ENCODE results near the gene ATG5. TPM values are rescaled to one million over a fixed set of nuclear protein-coding genes. Genes with fewer than 3 reads are reported as not detected.
A peak's percentile ranks its signal among the peaks of the same experiment; 100 is the strongest.

Gene ATG5
- total and polyA plus RNA-seq, 9 of the 15 experiments (the other 6 are each of a cell fraction or from before 2014, with no cell fraction given): 29.0 to 80.0 (median 53.2) TPM

DNA sequence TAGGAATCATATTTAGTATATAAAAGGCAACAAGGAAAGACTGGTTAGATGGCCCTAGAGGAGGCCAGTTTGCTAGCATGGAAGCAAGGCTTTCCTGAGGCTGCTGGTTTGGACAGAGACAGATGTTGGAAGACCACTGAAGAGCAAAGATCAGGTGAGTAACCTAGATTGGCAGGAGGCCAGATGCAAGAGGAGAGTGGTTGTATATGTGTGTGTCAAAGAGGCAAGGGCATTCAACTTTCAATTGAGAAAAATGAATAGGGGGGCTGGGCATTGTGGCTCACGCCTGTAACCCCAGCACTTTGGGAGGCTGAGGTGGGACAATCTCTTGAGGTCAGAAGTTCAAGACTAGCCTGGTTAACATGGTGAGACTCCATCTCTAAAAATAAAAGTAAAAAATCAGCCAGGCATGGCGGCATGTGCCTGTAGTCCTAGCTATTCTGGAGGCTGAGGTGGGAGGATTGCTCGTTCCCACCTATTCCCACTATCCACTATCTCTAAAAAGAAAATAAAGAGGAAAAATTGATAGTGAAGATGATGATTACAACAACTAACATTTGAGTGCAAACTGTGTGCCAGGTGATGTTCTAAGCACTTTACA lies 159.6 kb downstream of the ATG5 start:
- no peaks in the 10 kb centered on the region for H3K79me2 ChIP-seq (ENCODE audit: control insufficient read depth, insufficient read depth, low read length)
- H3K9me1 ChIP-seq (ENCODE audit: control insufficient read depth, insufficient read depth, low read length): no peaks in the 10 kb centered on the region
- H3K9ac ChIP-seq (ENCODE audit: insufficient read depth in 1 of 2, low read depth in 2 of 2, low read length in 2 of 2): no peak overlapping the region
- no peaks in the 10 kb centered on the region; a peak in 1 of 5 replicates for H3K4me1 ChIP-seq (replicated peaks in 1 of 2; ENCODE audit: control insufficient read depth in 2 of 2, insufficient read depth in 2 of 2, low read length in 2 of 2)
- peaks cover 0 to 4% of the 10 kb centered on the region in 2 experiments; a peak in 2 of 5 replicates for H3K27me3 ChIP-seq (ENCODE audit: control insufficient read depth in 2 of 2, insufficient read depth in 2 of 2, low read length in 2 of 2)
- TF ChIP-seq NFIC (IDR thresholded peaks at IDR 0.05) (peak; percentile 75), CCAR2 (IDR thresholded peaks at IDR 0.05; ENCODE audit: low read depth, low read length) (no peak)
- H4K20me1 ChIP-seq (replicated peaks; ENCODE audit: control insufficient read depth, insufficient read depth, low read length): no peaks in the 10 kb centered on the region
- ATAC-seq: no peak
- in situ Hi-C loops (cut with MboI): no loop called here
- H2AFZ ChIP-seq (ENCODE audit: low read depth, low read length): no peak overlapping the region
- BruUV-seq (replicated peaks): no TSS peak
- WGBS (ENCODE audit: insufficient coverage, low coverage, missing lambda C conversion rate): 44% methylated on average over 3 of the region's 3 CpGs
- intact Hi-C loops (cut with micrococcal nuclease): no loop called here
- no peak overlapping the region for H3K4me3 ChIP-seq
- H3K27ac ChIP-seq (ENCODE audit: extremely low read depth, low read depth, low read length): no peak overlapping the region
- no peaks in the 10 kb centered on the region for H3K36me3 ChIP-seq (ENCODE audit: control insufficient read depth, insufficient read depth, low read length)
- H3K9me3 ChIP-seq (replicated peaks; ENCODE audit: control insufficient read depth, insufficient read depth, low read depth, low read length): no peaks in the 10 kb centered on the region
- H3K4me2 ChIP-seq (ENCODE audit: insufficient read depth, low read length): no peak overlapping the region
- no peak for FAIRE-seq
- no peak for DNase-seq (ENCODE audit: extremely low read depth in 1 of 4, low spot score in 3 of 4)
- ChIA-PET POLR2A (interaction anchor here (1.2 kb wide), 1 partner anchor 12 kb away, joined by 3 read pairs; no protein-coding TSS in a partner anchor), CTCF (ENCODE audit: low intra/inter-chr PET ratio) (no interaction called here)

- in situ Hi-C loops (cut with MboI) (no loop called here), intact Hi-C loops (cut with micrococcal nuclease) (no loop called here)
- Histone ChIP-seq H2AFZ (ENCODE audit: low read depth, low read length) (peak overlapping the region; percentile 58), H3K9me3 (replicated peaks; ENCODE audit: control insufficient read depth, insufficient read depth, low read depth, low read length) (no peaks in the 10 kb centered on the region), H3K4me2 (ENCODE audit: insufficient read depth, low read length) (no peak overlapping the region), H3K9ac (ENCODE audit: insufficient read depth in 1 of 2, low read depth in 2 of 2, low read length in 2 of 2) (peak overlapping the region in 1 of 2 experiments; percentile 33; a peak in 1 of 4 replicates), H4K20me1 (replicated peaks; ENCODE audit: control insufficient read depth, insufficient read depth, low read length) (no peaks in the 10 kb centered on the region), H3K9me1 (ENCODE audit: control insufficient read depth, insufficient read depth, low read length) (no peaks in the 10 kb centered on the region), H3K27me3 (ENCODE audit: control insufficient read depth in 2 of 2, insufficient read depth in 2 of 2, low read length in 2 of 2) (peaks cover 0 to 4% of the 10 kb centered on the region in 2 experiments; a peak in 2 of 5 replicates), H3K79me2 (ENCODE audit: control insufficient read depth, insufficient read depth, low read length) (no peaks in the 10 kb centered on the region), H3K27ac (ENCODE audit: extremely low read depth, low read depth, low read length) (no peak overlapping the region), H3K4me3 (no peak overlapping the region), H3K36me3 (ENCODE audit: control insufficient read depth, insufficient read depth, low read length) (no peaks in the 10 kb centered on the region), H3K4me1 (replicated peaks in 1 of 2; ENCODE audit: control insufficient read depth in 2 of 2, insufficient read depth in 2 of 2, low read length in 2 of 2) (no peaks in the 10 kb centered on the region; a peak in 1 of 5 replicates)
- CTCF ChIA-PET (ENCODE audit: low intra/inter-chr PET ratio): interaction anchor here (0.6 kb wide), 1 partner anchor 315 kb away, joined by 3 read pairs; no protein-coding TSS in a partner anchor
- 36% methylated on average over 17 of the region's 17 CpGs for WGBS (ENCODE audit: insufficient coverage, low coverage, missing lambda C conversion rate)
- DNase-seq (ENCODE audit: extremely low read depth in 1 of 4, low spot score in 3 of 4) (no peak), FAIRE-seq (no peak), ATAC-seq (no peak; the same call in 2 of the 3 replicates)
- POLR2A ChIA-PET: interaction anchor here (0.6 to 1.5 kb wide), 4 partner anchors 9 to 908 kb away, joined by 3 to 5 read pairs (median 3); partner anchors contain the start of gene PRDM1
- no TSS peak for BruUV-seq (replicated peaks)
- TF ChIP-seq MAFG (tag; conservative IDR thresholded peaks at IDR 0.05): peak; percentile 18; the same call in 1 of the 2 replicates
- peak; percentile 69 for TF ChIP-seq CEBPB (tag; IDR thresholded peaks at IDR 0.05)
- TF ChIP-seq HMG20A (CRISPR knock-in tag; conservative IDR thresholded peaks at IDR 0.05): no peak
- TF ChIP-seq, protein P1, sequence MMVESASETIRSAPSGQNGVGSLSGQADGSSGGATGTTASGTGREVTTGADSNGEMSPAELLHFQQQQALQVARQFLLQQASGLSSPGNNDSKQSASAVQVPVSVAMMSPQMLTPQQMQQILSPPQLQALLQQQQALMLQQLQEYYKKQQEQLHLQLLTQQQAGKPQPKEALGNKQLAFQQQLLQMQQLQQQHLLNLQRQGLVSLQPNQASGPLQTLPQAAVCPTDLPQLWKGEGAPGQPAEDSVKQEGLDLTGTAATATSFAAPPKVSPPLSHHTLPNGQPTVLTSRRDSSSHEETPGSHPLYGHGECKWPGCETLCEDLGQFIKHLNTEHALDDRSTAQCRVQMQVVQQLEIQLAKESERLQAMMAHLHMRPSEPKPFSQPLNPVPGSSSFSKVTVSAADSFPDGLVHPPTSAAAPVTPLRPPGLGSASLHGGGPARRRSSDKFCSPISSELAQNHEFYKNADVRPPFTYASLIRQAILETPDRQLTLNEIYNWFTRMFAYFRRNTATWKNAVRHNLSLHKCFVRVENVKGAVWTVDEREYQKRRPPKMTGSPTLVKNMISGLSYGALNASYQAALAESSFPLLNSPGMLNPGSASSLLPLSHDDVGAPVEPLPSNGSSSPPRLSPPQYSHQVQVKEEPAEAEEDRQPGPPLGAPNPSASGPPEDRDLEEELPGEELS (CRISPR knock-in tag; IDR thresholded peaks at IDR 0.05; ENCODE audit: borderline replicate concordance): no peak
- TF ChIP-seq TEAD1 (CRISPR knock-in tag; IDR thresholded peaks at IDR 0.05): no peak
- TF ChIP-seq EGR1 (conservative IDR thresholded peaks at IDR 0.05): 0 out of 2 replicates have a peak, but pooled peaks have one; percentile 6
- no peak for TF ChIP-seq HSF4 (CRISPR knock-in tag; IDR thresholded peaks at IDR 0.05; ENCODE audit: borderline replicate concordance)
- TF ChIP-seq CREBBP (IDR thresholded peaks at IDR 0.05; ENCODE audit: low read depth, low read length): no peak
- no peak for TF ChIP-seq NCOA4 (IDR thresholded peaks at IDR 0.05; ENCODE audit: partially characterized antibody)
Observed at GRCh38 chr6:106163966-106164877, 161.3 kb downstream of the ATG5 start.

Measured in K562 (cell line).